ENCODE data around the gene MYRIP. TPM values are rescaled to one million over a fixed set of nuclear protein-coding genes. Genes with fewer than 3 reads are reported as not detected.

The MYRIP gene
- total RNA-seq, 1 donor from 2014 or later, result 5.9 TPM

DNA sequence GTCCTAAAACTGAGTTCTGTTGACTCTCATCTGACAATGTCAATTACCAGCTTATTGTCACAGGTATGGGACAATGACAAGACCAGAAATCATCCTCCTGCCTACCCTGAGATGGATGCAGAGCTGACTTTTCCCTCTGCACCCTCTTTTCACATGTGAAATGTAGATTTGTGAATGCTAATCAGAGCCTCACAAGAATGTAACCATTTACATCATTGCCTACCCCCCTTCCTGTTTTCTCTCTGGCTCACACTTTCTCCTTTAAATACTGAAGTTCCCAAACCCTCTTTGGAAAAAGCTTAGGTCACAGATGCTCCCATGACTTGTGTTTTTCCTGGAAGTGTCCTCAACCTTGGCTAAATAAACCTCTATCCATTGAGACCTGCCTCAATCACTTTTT is 228.2 kb downstream of the MYRIP start:
- ATAC-seq (no peak), DNase-seq (no peak)
- TF ChIP-seq, protein P1, sequence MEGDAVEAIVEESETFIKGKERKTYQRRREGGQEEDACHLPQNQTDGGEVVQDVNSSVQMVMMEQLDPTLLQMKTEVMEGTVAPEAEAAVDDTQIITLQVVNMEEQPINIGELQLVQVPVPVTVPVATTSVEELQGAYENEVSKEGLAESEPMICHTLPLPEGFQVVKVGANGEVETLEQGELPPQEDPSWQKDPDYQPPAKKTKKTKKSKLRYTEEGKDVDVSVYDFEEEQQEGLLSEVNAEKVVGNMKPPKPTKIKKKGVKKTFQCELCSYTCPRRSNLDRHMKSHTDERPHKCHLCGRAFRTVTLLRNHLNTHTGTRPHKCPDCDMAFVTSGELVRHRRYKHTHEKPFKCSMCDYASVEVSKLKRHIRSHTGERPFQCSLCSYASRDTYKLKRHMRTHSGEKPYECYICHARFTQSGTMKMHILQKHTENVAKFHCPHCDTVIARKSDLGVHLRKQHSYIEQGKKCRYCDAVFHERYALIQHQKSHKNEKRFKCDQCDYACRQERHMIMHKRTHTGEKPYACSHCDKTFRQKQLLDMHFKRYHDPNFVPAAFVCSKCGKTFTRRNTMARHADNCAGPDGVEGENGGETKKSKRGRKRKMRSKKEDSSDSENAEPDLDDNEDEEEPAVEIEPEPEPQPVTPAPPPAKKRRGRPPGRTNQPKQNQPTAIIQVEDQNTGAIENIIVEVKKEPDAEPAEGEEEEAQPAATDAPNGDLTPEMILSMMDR (IDR thresholded peaks at IDR 0.05), result no peak
- Histone ChIP-seq H3K4me1 (no peaks in the 10 kb centered on the region), H3K27me3 (no peaks in the 10 kb centered on the region), H3K36me3 (no peaks in the 10 kb centered on the region), H3K27ac (no peak overlapping the region), H3K4me3 (no peak overlapping the region), H3K9me3 (no peaks in the 10 kb centered on the region)
- intact Hi-C loops (cut with DNase I), result no loop called here

DNA sequence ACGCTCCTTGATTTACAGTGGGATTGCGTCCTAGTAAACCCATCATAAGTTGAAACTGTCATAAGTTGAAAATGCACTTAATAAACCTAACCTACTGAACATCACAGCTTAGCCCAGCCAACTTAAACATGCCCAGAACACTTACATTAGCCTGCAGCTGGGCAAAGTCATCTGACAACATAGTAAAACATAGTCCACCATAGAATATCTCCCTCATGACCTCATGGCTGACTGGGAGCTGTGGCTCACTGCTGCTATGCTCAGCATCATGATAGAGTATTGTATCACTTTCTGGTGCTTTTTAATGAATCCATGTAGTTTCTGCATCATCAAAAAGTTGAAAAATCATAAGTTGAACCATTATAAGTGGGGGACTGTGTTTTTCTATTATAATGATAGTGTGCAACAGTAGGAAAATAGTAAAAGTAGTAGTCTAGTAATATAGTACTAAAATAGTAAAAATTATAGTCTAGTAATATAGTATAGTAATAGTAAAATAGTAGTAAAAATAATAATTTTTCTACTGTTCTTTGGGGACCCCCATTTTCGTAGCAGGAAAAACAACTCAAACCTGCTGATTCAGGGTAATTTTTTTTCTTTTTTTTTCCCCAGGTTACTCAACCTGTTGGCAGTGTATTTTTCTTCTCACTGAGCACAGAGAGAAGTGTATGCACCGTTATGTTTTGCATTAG is 233.5 kb downstream of the MYRIP start:
- ATAC-seq (no peak), DNase-seq (no peak)
- Histone ChIP-seq H3K4me1 (no peaks in the 10 kb centered on the region), H3K27me3 (no peaks in the 10 kb centered on the region), H3K4me3 (no peak overlapping the region), H3K36me3 (no peaks in the 10 kb centered on the region), H3K9me3 (no peaks in the 10 kb centered on the region), H3K27ac (no peak overlapping the region)
- intact Hi-C loops (cut with DNase I), result no loop called here
- TF ChIP-seq, protein P1 (IDR thresholded peaks at IDR 0.05), result no peak

DNA sequence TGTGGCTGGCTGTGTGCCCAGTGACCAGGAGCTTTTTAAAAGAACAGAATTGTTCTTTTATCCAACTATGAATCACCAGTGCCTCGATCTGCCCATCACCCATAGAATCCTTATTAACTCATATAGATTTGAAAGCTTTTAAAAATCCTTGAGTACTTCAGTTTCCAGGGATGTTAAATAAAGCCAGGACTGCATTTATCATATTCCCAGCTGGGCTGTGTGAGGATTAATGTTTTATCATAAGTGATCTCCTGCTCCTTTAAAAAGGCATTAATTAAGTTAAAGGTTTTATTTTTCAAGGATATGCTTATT is 234.0 kb downstream of the MYRIP start:
- DNase-seq (no peak), ATAC-seq (no peak)
- H3K27me3 ChIP-seq, result no peaks in the 10 kb centered on the region
- no peaks in the 10 kb centered on the region for H3K36me3 ChIP-seq
- H3K27ac ChIP-seq, result no peak overlapping the region
- intact Hi-C loops (cut with DNase I), result no loop called here
- H3K4me3 ChIP-seq, result no peak overlapping the region
- H3K9me3 ChIP-seq, result no peaks in the 10 kb centered on the region
- H3K4me1 ChIP-seq, result no peaks in the 10 kb centered on the region
- TF ChIP-seq, protein P1 (IDR thresholded peaks at IDR 0.05), result no peak

DNA sequence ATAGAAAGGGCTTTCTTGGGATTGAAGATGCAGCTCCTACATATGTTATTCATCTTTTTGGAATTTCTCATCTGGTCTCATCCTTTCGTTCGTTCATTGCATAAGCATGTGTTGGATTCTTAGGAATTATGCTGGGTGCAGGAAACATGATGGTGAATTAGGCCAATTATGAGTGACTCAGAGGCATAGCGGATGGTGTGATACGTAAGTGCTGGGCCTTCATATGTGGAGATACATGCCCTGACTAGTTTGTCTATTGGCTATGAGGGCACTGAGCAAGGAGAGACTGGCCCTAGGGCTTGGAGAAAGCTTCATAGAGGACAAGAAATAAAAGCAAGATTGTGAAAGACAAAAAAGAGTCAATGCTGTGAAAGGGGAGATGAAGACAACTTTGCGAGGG is 235.1 kb downstream of the MYRIP start:
- H3K27ac ChIP-seq, result no peak overlapping the region
- ATAC-seq, result no peak
- H3K9me3 ChIP-seq, result no peaks in the 10 kb centered on the region
- TF ChIP-seq, protein P1 (IDR thresholded peaks at IDR 0.05), result no peak
- H3K27me3 ChIP-seq, result no peaks in the 10 kb centered on the region
- intact Hi-C loops (cut with DNase I), result no loop called here
- H3K36me3 ChIP-seq, result no peaks in the 10 kb centered on the region
- H3K4me1 ChIP-seq, result no peaks in the 10 kb centered on the region
- no peak for DNase-seq
- H3K4me3 ChIP-seq, result no peak overlapping the region

DNA sequence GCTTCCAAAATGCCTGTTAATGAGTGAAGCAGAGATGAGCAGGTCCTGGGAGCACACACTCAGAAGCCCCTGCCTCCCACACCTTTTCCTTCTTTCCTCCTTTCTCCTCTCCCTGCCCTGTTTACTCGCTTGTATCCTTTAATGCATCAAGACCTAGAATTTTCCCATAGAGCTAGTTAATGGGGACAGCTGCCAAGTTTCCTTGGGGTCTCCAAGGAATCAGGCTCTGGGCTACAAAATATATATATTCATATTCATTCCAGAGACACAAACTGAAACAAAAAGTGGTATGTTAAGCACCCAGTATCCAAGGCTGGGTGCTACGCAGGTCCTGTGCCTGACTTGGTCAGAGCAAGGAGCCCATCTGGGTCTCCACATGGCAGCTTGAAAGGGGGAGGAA is 235.6 kb downstream of the MYRIP start:
- peaks cover 6% of the 10 kb centered on the region for H3K9me3 ChIP-seq
- H3K36me3 ChIP-seq, result no peaks in the 10 kb centered on the region
- H3K27me3 ChIP-seq, result no peaks in the 10 kb centered on the region
- no peak overlapping the region for H3K4me3 ChIP-seq
- no peak for ATAC-seq
- no peak overlapping the region for H3K27ac ChIP-seq
- intact Hi-C loops (cut with DNase I), result no loop called here
- H3K4me1 ChIP-seq, result no peaks in the 10 kb centered on the region
- TF ChIP-seq, protein P1 (IDR thresholded peaks at IDR 0.05), result no peak
- DNase-seq, result no peak

DNA sequence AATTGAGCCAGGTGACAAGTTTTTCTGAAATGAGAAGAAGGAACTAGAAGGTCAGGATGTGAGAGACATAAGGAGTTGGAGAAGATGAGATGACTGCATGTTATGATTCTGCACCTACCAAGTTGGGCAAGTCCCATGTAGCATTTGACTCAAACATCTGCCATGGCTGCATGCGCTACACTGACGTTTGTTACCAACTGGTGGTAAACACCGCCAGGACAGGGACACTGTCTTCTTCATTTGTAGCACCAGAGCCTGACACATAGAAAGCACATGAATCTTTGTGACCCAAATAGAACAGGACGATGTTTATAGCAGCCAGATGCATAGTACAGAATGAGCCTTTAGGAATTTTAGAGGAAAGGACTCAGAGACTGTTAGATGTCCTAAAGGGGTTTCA is 236.7 kb downstream of the MYRIP start:
- TF ChIP-seq, protein P1 (IDR thresholded peaks at IDR 0.05), result no peak
- intact Hi-C loops (cut with DNase I), result no loop called here
- DNase-seq (no peak), ATAC-seq (no peak)
- Histone ChIP-seq H3K4me3 (no peak overlapping the region), H3K4me1 (no peaks in the 10 kb centered on the region), H3K9me3 (peaks cover 9% of the 10 kb centered on the region), H3K36me3 (no peaks in the 10 kb centered on the region), H3K27ac (no peak overlapping the region), H3K27me3 (no peaks in the 10 kb centered on the region)

Measured in upper lobe of right lung (tissue), 1 donor.